Measurements from ENCODE around the gene PRKAG2. TPM values are rescaled to one million over a fixed set of nuclear protein-coding genes. Genes with fewer than 3 reads are reported as not detected.
"Not testable (repeated sequence)": the region's sequence is repeated elsewhere in the genome, so short reads cannot be mapped to it uniquely, and the experiment has no call there.

PRKAG2 gene
- total RNA-seq, 1 donor from 2014 or later = 13.5 TPM

- TF ChIP-seq CTCF (IDR thresholded peaks at IDR 0.05) = no peak
- no peak overlapping the region for H3K27ac Mint-ChIP-seq (ENCODE audit: unreplicated experiment)
- H3K4me3 Mint-ChIP-seq (ENCODE audit: unreplicated experiment) = no peak overlapping the region
- no peaks in the 10 kb centered on the region for H3K9me3 Mint-ChIP-seq (ENCODE audit: unreplicated experiment)
- DNase-seq (ENCODE audit: extremely low spot score, unreplicated experiment) = no peak
- H3K4me1 Mint-ChIP-seq (ENCODE audit: unreplicated experiment) = no peaks in the 10 kb centered on the region
- H3K36me3 Mint-ChIP-seq (ENCODE audit: unreplicated experiment) = no peaks in the 10 kb centered on the region
- peaks cover 40% of the 10 kb centered on the region for H3K27me3 Mint-ChIP-seq (ENCODE audit: unreplicated experiment)
These were observed 47.2 kb downstream of the PRKAG2 start for GRCh38 chr7:151829707-151830106.

GRCh38 chr7:151827620-151828019 lies 49.3 kb downstream of the PRKAG2 start:
- DNase-seq (ENCODE audit: extremely low spot score, unreplicated experiment) = no peak
- no peak for TF ChIP-seq CTCF (IDR thresholded peaks at IDR 0.05)
- no peaks in the 10 kb centered on the region for H3K36me3 Mint-ChIP-seq (ENCODE audit: unreplicated experiment)
- H3K9me3 Mint-ChIP-seq (ENCODE audit: unreplicated experiment) = no peaks in the 10 kb centered on the region
- no peak overlapping the region for H3K4me3 Mint-ChIP-seq (ENCODE audit: unreplicated experiment)
- peaks cover 6% of the 10 kb centered on the region for H3K4me1 Mint-ChIP-seq (ENCODE audit: unreplicated experiment)
- H3K27me3 Mint-ChIP-seq (ENCODE audit: unreplicated experiment) = peaks cover 37% of the 10 kb centered on the region
- no peak overlapping the region for H3K27ac Mint-ChIP-seq (ENCODE audit: unreplicated experiment)

- not testable (repeated sequence) for DNase-seq (ENCODE audit: extremely low spot score, unreplicated experiment); H3K9me3 Mint-ChIP-seq (ENCODE audit: unreplicated experiment); H3K4me3 Mint-ChIP-seq (ENCODE audit: unreplicated experiment); H3K36me3 Mint-ChIP-seq (ENCODE audit: unreplicated experiment); H3K4me1 Mint-ChIP-seq (ENCODE audit: unreplicated experiment); H3K27ac Mint-ChIP-seq (ENCODE audit: unreplicated experiment)
- H3K27me3 Mint-ChIP-seq (ENCODE audit: unreplicated experiment) = peaks cover 37% of the 10 kb centered on the region
These were observed 50.6 kb downstream of the PRKAG2 start for GRCh38 chr7:151826316-151826715.

GRCh38 chr7:151825721-151826120 lies 51.2 kb downstream of the PRKAG2 start:
- Mint-ChIP-seq H3K27me3 (ENCODE audit: unreplicated experiment) (peaks cover 32% of the 10 kb centered on the region), H3K27ac (ENCODE audit: unreplicated experiment) (no peak overlapping the region), H3K4me1 (ENCODE audit: unreplicated experiment) (peaks cover 6% of the 10 kb centered on the region), H3K4me3 (ENCODE audit: unreplicated experiment) (no peak overlapping the region), H3K9me3 (ENCODE audit: unreplicated experiment) (no peaks in the 10 kb centered on the region), H3K36me3 (ENCODE audit: unreplicated experiment) (no peaks in the 10 kb centered on the region)
- TF ChIP-seq CTCF (IDR thresholded peaks at IDR 0.05) = no peak
- DNase-seq (ENCODE audit: extremely low spot score, unreplicated experiment) = no peak

- Mint-ChIP-seq H3K36me3 (ENCODE audit: unreplicated experiment) (no peaks in the 10 kb centered on the region), H3K9me3 (ENCODE audit: unreplicated experiment) (no peaks in the 10 kb centered on the region), H3K4me3 (ENCODE audit: unreplicated experiment) (no peak overlapping the region), H3K27ac (ENCODE audit: unreplicated experiment) (no peak overlapping the region), H3K4me1 (ENCODE audit: unreplicated experiment) (peaks cover 6% of the 10 kb centered on the region), H3K27me3 (ENCODE audit: unreplicated experiment) (peaks cover 30% of the 10 kb centered on the region)
- no peak for TF ChIP-seq CTCF (IDR thresholded peaks at IDR 0.05)
- DNase-seq (ENCODE audit: extremely low spot score, unreplicated experiment) = no peak
These were observed 52.5 kb downstream of the PRKAG2 start for GRCh38 chr7:151824373-151824933.
